Caki2 (cell line): ENCODE results near the gene IGF1. TPM values are rescaled to one million over a fixed set of nuclear protein-coding genes. Genes with fewer than 3 reads are reported as not detected.

Experiments
- DNase-seq: peaks from one replicate; pipeline ENCODE4 v3.0.0-alpha.2; 2015; ENCODE audit warnings: low read depth
- in situ Hi-C: cut with HindIII; loops from 2 replicates; pipeline ENCODE4 v1.10.0; 2016; ENCODE audit warnings: low sequenced_read_pairs, low pct_unique_long_range_greater_than_20kb, mixed read lengths
- total RNA-seq: library from RNA; depleted of rRNA; stranded (reverse); fragments of >200 nt; shearing (Covaris generic); gene quantifications from 2 replicates; pipeline ENCODE4 v1.2.3, GENCODE V29; 2014; ENCODE audit warnings: low replicate concordance

The IGF1 gene
- total RNA-seq, 1 experiment from 2014 or later, result not detected

DNA sequence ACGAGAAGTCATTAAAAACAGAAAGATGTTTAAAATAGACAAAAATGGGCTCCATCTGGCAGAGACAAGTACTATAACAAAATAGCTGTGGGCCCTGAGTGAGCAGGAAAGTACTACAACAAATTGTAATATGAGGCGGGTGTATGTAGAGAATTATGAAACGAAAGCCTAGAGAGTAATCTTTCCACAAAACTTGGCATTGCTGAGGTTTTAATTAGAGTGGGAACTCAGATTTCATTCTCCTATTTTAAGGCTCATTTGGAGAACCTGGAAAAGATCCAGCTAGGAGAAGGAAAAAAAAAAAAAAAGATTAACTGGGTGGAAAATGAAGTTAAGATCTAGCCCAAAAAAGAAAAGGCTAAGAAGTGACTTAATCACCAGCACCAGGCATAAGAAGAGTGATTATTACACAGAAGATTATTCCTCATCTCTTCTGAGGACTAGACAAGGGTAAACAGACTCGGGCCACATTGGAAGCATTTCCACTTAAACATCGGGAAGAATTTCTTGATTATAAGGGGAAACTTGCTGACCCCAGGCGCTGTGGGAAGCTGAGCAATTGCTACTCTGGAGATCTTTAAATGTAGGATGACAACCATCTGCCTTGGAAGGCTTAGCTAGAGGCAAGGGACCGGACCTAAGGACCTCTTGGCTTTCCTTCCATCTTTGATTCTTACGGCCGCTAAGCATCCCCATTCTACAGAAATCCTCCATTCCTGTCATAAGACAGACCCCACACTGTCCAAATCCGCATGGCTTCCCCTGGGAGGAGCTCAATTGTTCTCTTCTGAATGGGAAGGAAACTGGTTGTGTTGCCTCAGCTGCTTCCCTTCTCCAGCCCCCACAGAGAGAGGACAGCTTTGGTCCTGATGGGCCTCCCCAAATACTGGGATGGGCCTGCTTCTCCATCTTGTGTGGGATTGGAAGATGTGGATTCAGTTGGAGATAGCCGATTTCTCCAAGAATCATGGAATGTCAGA lies 40.6 kb downstream of the IGF1 start:
- DNase-seq, result no peak
- in situ Hi-C loops, result no loop called here

DNA sequence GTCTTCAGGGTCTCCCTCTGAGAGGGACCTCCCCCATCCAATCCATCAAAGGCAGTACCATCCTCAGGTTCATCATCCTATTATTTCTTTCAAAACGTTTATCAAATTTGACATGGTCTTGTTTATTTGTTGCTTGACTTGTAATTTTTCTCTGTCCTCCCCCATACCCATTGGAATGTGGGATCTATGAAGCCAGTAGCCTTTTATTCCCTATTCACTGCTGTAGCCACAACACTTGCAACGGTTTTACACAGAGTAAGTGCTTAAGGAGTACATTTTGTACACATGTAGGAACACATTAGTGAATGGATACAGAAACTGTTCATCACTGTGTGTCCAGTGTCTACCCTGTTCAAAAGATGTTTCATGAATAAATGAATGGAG lies 41.5 kb downstream of the IGF1 start:
- in situ Hi-C loops, result no loop called here
- DNase-seq, result no peak

DNA sequence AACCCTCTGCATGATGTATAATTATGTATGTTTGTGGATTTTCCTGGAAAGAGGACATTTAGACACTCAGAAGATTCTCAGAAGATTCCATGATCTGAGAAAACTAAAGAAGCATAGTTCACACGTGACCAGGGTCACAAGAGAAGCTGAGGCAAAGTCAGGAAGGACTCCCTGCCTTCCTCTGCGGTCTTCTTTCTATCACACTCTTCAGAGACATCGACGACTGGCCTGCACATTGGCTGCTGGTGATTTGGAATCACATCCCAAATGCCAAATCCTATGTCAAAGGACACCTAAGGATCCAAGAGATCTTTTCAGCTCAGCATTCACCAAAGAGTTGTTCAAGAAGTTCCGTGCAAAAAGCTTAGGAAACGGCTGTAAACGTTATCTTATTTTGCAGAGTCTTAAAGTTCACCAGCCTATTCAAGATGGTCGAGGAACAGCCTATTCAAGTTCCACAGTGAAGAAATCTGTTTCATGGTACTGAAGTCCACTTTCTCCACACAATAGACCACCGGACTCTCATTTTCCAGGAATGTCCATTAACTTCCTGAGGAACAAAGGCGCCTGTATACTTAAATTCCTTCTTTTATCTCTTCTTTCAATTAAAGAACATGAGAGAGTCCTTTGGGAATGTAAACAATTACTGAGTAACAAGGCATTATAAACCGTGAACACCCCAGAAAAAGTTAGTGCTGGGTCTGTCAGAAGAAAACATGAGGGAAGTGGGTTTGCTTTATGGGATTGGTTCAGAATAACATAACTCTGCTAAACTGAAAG lies 42.1 kb downstream of the IGF1 start:
- DNase-seq, result no peak

DNA sequence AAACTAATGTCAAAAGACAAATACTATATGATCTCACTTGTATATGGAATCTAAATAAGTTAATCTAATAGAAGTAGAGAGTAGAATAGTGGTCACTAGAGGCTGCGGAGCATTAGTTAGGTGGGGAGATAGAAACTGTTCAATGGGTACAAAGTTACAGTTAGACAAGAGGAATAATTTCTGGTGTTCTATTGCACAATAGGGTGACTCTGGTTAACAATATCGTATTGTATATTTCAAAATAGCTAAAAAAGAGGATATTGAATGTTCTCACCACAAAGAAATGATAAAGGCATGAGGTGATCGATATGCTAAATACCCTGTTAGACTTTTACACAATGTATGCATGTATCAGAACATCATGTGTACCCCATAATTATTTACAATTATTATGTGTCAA lies 42.9 kb downstream of the IGF1 start:
- DNase-seq, result no peak
- in situ Hi-C loops, result no loop called here

More for the DNA sequence above, 42.1 kb downstream of the IGF1 start:
- in situ Hi-C loops, result no loop called here

DNA sequence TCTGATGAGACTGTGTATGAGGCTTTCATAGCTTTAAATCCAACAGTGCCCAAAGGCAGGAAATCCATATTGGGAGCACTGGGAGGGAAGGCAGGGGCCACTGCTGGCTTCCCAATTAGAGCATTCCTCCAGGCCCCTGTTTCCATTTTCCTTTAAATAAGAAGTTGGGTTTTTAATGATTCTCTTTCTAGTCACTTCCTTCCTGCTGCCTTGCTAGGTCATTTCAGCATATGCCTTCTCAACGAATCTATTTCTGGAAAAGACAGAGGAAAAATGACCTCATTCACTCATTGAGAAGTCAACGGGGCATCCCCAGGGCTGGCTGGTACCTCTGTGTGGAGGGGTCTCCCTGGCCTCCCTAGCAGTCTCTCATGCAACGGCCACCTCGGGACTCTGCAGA lies 43.5 kb downstream of the IGF1 start:
- DNase-seq, result no peak
- in situ Hi-C loops, result no loop called here

DNA sequence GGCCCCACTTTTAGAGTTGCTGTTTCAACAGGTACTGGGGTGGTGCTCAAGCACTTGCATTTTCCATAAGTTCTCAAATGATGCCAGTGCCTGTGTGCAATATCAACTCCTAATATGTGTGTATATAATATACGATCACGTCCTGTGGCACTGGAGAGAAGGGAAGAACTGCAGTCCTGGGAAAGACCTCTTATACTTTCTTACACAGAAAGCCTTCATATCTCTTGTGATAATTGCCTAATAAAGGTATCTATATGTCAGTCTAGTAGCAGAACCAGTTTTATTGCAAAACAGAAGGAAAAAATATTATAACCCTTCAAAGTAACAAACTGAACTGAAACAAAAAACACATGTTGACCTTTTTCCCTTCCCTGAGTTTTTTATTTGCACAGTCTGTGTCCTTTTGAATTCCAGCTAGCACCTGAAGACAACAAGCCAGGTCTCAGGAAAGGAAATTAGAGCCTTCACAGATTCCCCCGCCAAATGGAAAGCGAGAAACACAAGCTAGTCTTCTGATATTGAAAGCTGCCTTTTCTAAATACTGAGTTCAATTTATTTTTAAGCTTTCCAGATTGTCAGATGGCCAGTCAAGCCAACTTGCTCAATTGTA lies 44.4 kb downstream of the IGF1 start:
- in situ Hi-C loops, result no loop called here
- DNase-seq, result no peak

DNA sequence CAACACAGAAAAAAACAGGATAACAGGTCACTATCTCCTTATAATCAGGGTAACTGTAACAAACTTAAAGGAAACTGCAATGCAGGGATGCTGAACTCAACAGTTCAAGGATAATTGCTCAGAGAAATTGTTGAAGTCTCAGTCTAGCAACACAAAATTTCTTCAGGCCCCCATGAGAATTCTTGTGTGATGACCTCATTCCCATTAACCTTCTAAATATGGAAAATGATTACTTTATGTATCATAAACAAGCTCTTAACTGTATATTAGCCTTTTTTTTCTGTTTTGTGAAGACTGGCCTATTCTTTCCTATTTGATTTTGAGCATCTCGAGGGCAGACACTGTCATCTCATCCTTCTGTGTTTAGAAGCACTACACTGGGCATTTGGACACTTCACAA lies 47.1 kb downstream of the IGF1 start:
- in situ Hi-C loops, result no loop called here
- DNase-seq, result no peak

DNA sequence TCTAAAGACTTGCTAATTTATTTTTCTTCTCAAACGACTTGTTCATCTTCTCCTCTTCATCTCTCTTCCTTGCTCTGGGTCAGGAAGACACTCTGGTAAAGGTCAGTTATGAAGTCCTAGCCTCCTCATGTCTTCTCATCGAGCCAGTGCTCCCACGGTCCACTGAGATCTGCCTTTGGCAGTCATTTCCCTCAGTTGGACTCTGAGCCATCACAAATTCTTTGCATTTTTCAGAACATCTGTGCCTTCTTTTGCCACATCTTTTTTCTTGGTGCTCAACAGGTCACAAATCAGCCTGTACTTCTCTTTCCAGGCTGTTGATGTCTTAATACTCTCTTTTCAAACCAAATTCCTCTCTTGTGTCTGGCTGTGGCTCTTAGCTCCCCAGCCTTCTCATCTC lies 49.7 kb downstream of the IGF1 start:
- in situ Hi-C loops, result no loop called here
- no peak for DNase-seq

DNA sequence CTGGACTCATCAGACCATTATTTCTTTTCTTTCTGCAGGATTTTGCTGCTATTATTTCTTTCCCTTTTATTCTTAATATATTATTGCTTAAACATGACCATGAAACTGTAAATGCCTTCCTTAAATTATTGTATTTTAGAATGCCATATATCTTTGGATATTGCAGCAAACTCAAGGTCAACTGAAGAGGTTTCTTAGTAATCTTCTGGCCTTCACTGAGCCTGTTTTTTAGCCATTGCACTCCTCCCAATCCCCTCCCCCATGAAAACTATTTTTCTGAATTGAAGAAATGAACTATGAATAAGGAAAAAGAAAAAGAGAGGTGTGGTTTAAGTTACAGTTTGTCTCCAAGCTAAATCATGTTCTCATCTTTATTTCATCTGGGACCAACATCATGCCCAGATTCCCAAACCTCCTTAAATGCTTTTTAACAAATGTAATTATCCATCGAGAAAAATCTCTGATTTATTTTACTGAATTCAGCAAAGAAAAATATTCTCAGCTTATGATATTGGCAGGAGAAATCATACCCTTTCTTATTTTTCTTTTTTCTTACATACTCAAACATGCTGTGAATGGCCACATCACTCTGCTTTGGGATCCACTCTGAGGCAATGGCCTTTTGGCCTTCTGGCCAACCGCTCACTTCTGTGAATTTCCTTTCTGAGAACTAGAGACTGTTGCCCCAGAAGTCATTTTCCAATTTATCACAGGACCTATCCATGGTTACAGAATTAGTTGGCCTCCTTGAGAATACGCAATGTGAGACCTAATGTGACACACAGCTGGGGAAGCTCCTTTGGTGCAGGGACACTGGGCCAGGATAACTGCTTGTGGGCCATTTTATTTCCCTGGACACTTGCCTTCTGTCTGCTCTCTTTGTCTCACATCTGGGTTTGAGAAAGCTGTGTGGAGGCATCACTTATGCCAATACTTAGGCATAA lies 50.9 kb downstream of the IGF1 start:
- DNase-seq, result no peak
- in situ Hi-C loops, result no loop called here

DNA sequence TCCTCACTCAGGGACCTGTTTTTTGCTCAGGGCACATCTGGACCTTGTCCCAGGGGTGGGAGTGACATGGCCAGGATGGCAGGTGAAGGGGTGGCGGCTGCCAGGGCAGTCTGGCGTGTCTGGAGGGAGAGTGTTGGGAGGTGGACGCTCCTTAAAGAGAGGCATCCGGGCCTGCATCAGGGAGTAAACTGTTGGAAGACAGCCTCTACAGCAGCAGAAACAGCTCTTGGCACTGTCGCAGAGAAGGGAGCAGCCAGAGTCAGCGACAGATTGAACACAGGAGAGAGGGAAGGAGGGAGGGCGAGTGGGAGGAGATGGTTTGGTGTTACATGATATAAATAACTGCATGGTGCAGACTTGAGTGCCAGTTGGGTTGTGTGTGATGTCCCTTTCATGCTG lies 52.8 kb downstream of the IGF1 start:
- no peak for DNase-seq
- in situ Hi-C loops, result no loop called here

DNA sequence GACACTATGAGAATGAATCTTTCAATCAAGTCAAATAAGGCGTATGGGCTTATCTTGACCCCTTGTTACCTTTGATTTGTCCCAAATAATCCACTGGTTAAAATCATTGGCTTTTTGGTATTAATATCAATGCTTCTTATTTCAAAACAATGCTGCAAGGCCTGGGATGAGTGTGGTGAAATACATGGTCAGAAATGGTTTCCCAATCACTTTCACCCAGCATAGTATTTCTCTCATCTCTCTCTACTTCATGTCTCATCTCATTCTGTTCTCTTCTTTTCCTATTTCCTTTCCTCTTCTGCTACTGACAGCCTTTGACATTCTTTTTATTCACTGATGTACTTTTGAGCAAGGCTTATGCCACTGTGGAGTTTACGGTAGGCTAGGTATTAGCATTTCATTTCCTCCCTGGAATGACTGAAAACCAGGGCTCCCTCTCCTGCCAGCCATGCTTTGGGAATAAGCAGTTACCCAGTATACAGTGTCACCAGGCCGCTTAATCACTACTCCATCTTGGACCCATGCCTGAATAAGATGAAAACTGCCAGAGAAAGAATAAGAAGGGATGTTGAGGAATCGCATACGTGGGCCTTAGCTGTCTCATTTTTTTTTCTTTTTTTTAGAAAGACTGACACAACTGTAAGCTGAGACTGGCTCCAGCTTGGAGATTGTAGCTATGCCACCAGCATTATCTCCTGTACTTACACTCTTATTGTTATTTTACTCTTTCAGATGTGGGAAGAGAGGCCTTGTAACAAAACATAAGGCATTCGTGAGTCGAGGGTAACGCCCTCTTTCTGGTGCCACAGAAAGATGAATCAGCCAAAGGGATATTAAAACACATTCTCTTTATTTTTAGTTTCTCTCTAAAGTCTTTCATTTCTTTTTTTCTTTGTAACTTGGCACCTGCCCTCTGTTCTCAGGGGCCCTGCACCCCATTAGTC lies 53.5 kb downstream of the IGF1 start:
- DNase-seq, result no peak
- in situ Hi-C loops, result no loop called here

DNA sequence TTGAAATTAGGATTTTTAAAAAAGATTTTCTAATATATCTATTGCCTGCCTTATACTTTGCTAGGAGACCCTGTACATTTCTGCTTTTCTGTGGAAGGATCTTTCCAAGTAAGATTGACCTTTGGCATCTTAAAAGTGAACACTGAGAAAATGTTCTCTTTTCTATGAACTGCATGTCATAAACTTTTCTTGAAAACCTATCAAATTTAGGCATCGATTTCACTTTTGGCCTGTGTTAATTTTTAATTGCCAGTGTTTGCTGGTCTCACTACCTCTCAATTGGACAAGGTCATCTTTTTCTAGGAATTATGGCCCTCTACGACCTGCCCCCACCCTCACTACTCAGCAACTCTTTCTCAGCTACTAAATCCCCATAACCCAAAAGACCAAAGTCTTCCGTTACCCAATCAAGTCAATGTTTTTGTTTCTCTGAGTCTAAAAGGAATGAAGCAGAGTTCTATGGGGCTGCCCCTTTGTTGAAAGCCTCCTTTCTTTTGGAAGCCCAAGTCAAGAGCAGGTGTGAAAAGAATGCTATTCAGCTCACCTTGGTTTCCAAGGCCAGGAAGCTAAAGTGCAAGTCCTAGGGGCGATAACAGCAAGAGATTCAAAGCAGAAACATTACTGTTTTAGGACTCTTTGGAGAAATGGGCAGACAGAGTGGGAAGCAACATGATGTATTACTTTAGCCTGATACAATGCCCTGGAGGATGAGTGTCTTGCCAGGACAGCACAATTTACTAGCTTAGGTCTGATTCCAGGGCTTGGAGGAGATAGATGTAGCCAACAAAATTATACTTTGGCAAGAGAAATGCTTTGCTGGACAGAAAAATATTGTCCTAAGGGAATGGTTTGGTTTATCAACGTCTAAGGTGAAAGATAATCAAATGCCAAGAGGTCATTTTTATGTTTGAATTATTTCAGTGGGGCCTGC lies 55.0 kb downstream of the IGF1 start:
- in situ Hi-C loops, result no loop called here
- DNase-seq, result no peak

DNA sequence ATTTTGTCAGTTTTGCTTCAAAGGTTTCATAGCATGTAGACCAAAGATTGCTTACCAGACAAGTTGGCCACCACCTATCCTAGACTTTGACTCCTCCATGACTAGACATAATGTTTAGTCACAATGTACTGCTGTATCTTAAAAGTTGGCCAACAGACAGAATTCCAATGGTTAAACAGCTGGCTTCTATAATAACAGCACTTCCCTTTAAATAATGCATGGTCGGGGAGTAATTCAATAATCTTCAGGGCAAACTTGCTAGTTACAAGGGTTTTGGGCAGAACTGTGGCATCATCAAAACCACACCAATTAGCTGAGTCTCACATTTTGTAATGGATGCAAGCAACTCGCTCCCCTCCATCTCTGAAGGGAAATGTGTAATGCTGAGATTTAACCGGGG lies 56.9 kb downstream of the IGF1 start:
- peak; percentile 25 for DNase-seq
- in situ Hi-C loops, result no loop called here

DNA sequence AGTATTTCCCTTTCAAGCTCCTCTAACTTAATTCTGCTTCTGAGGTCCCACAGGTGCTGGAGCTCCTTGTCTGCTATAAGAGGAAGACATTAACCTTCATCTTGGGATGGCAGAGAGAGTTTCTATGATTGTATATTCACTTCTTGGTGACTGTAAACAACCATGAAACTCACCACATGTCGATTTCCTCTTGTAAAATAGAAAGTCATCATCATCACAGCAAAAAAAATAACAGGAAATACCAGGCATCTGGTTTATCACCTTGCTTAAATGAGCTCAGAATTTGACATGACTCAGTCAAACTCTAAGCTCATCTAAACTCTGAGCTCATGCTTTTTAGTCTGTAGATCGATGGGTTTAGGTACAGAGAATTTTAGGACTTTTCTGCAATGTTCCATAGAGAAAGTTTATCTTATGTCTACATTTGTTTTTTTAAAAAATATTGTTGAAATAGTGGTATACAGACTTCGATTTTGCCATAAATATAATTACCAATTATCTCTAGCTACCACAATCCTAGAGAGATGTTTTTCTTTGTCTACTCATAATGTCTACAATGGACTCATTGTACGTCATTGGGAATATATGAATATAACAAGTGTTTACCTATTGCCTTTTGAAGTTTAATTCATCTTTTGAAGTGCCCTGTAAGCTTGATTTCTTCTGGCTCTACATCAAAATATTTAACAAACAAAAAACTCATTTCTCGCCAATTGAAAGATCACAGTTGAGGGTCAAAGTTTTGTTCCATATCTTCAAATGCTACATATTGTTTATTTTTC lies 58.4 kb downstream of the IGF1 start:
- in situ Hi-C loops, result no loop called here
- DNase-seq, result no peak

DNA sequence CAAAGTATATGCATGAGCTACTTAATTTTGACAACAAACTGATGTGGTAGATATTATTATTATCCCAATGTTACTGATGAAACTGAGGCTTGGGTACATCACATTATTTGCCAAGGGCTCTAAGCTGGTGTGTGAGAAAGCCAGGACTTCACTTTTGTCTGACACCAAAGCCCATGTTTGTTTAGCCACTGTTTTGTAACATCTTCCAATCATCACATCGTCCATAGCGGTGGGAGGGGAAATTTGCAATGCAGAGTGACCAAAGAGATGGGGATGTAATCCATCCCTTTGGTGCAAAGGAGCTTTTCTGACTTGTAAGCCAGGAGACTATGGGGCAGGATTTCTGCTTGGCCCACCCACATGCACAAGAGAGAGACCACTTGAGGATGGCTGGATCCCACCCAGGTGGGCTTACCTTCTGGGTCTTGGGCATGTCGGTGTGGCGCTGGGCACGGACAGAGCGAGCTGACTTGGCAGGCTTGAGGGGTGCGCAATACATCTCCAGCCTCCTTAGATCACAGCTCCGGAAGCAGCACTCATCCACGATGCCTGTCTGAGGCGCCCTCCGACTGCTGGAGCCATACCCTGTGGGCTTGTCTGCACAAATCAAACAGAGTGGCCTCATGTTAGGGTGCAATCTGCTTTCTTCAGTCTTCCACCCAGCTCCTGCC lies 61.1 kb downstream of the IGF1 start:
- DNase-seq, result no peak
- in situ Hi-C loops, result no loop called here
